Smooth muscle cell (in vitro differentiated cells): ENCODE measurements around the gene FAAH. TPM values are rescaled to one million over a fixed set of nuclear protein-coding genes. Genes with fewer than 3 reads are reported as not detected.
"Not testable (repeated sequence)": the region's sequence is repeated elsewhere in the genome, so short reads cannot be mapped to it uniquely, and the experiment has no call there.

Experiments
- DNase-seq: peaks from one replicate; lab custom pipeline; 2025; ENCODE audit not compliant: unreplicated experiment; lab: John Stamatoyannopoulos, UW
- H2AFZ ChIP-seq: fragments of 200-600 bp; sonication (generic); 2 replicates; pipeline ENCODE4 v1.6.0; 2016; ENCODE audit warnings: antibody characterized with exemption, low read depth, mild to moderate bottlenecking
- H3F3A ChIP-seq: fragments of 200-600 bp; sonication (generic); 2 replicates; pipeline ENCODE4 v1.6.0; 2017; ENCODE audit warnings: antibody characterized with exemption, low read depth
- H3K27ac ChIP-seq: fragments of 200-600 bp; sonication (generic); 2 replicates; pipeline ENCODE4 v1.5.1; 2016; ENCODE audit warnings: low read depth, mild to moderate bottlenecking
- H3K27me3 ChIP-seq: fragments of 200-600 bp; sonication (generic); 2 replicates; pipeline ENCODE4 v1.6.1; 2016; ENCODE audit warnings: low read depth, mild to moderate bottlenecking
- H3K36me3 ChIP-seq: fragments of 200-600 bp; sonication (generic); 2 replicates; pipeline ENCODE4 v1.5.1; 2016; ENCODE audit warnings: low read depth
- H3K4me1 ChIP-seq: fragments of 200-600 bp; sonication (generic); 2 replicates; pipeline ENCODE4 v1.5.1; 2016; ENCODE audit warnings: low read depth
- H3K4me2 ChIP-seq: fragments of 200-600 bp; sonication (generic); 2 replicates; pipeline ENCODE4 v1.6.0; 2016; ENCODE audit warnings: mild to moderate bottlenecking
- H3K4me3 ChIP-seq: fragments of 200-600 bp; sonication (generic); 2 replicates; pipeline ENCODE4 v1.5.1; 2016; ENCODE audit warnings: mild to moderate bottlenecking
- H3K79me2 ChIP-seq: fragments of 200-600 bp; sonication (generic); 2 replicates; pipeline ENCODE4 v1.6.0; 2016; ENCODE audit warnings: low read depth, mild to moderate bottlenecking
- H3K9ac ChIP-seq: fragments of 200-600 bp; sonication (generic); 2 replicates; pipeline ENCODE4 v1.6.0; 2016; ENCODE audit warnings: low read depth
- H3K9me3 ChIP-seq: fragments of 200-600 bp; sonication (generic); replicated peaks from 2 replicates; pipeline ENCODE4 v1.5.1; 2016; ENCODE audit warnings: low read depth
- H4K20me1 ChIP-seq: fragments of 200-600 bp; sonication (generic); 2 replicates; pipeline ENCODE4 v1.6.0; 2016; ENCODE audit warnings: low read depth
- WGBS: methylation state at CpG from one replicate; pipeline ENCODE4 v1.1.7; 2016; ENCODE audit warnings: low lambda C conversion rate; 5-methylcytosine and 5-hydroxymethylcytosine counted together
- polyA plus RNA-seq: library from polyadenylated mRNA; unstranded; fragments of >200 nt; fragmentation: Nextera tagmentation; extraction: Ambion mirVana; gene quantifications from 2 replicates; pipeline ENCODE4 v1.2.1, GENCODE V29; 2016
- total RNA-seq: library from RNA; depleted of rRNA; stranded (reverse); fragments of >200 nt; gene quantifications from 2 replicates; pipeline ENCODE4 v1.2.3, GENCODE V29; 2014
- TF ChIP-seq, protein P1 (sequence below): fragments of 200-600 bp; sonication (generic); IDR thresholded peaks from 2 replicates; pipeline ENCODE4 v1.5.1; 2017; ENCODE audit warnings: borderline replicate concordance, mild to moderate bottlenecking, antibody characterized with exemption; ENCODE audit not compliant: insufficient read depth, poor library complexity, severe bottlenecking

FAAH gene
- total RNA-seq = 8.9 and 11.1 TPM in 2 replicates
- polyA plus RNA-seq = 5.7 and 12.1 TPM in 2 replicates

DNA sequence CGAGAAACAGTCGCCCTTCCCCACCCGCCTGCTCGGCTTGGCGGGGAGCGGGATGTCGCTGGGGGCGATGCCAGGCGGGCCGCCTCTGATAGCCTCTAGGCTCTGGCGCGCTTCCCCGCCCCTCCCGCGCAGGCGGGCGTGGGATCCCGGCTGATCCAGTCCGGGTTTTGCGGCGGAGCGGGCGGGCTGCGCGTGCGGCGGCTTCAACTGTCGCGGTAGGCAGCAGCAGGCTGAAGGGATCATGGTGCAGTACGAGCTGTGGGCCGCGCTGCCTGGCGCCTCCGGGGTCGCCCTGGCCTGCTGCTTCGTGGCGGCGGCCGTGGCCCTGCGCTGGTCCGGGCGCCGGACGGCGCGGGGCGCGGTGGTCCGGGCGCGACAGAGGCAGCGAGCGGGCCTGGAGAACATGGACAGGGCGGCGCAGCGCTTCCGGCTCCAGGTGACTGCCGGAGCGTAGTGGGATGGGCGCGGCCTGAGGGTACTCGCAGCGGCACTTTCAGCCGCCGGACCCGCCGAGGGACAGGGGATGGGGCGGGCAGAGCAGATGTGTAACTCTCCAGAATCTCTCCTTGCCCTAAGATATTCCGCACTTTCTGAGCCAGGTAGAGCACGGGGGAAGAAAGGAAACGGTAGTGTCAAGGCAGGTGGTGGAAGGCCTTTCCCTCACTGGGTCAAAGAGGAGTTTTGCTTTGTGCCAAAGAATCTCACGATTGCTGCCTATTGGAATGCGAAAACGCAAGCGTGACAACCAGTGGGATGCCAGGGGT is at the start of gene FAAH:
FAAH (plus strand) TSS at position 210 of the 764 bp plus-strand sequence; CDS start at position 242, 32 bp downstream.
- no peaks in the 10 kb centered on the region for H3F3A ChIP-seq
- peak within 1 kb of the TSS; percentile 99 for H3K4me2 ChIP-seq
- H3K27me3 ChIP-seq = peaks cover 5% of the 10 kb centered on the region
- DNase-seq = peak; percentile 31
- H3K36me3 ChIP-seq = no peaks in the 10 kb centered on the region
- H3K79me2 ChIP-seq = no peaks in the 10 kb centered on the region
- H3K4me1 ChIP-seq = peaks cover 19% of the 10 kb centered on the region
- peak within 1 kb of the TSS; percentile 93 for H2AFZ ChIP-seq
- TF ChIP-seq, protein P1, sequence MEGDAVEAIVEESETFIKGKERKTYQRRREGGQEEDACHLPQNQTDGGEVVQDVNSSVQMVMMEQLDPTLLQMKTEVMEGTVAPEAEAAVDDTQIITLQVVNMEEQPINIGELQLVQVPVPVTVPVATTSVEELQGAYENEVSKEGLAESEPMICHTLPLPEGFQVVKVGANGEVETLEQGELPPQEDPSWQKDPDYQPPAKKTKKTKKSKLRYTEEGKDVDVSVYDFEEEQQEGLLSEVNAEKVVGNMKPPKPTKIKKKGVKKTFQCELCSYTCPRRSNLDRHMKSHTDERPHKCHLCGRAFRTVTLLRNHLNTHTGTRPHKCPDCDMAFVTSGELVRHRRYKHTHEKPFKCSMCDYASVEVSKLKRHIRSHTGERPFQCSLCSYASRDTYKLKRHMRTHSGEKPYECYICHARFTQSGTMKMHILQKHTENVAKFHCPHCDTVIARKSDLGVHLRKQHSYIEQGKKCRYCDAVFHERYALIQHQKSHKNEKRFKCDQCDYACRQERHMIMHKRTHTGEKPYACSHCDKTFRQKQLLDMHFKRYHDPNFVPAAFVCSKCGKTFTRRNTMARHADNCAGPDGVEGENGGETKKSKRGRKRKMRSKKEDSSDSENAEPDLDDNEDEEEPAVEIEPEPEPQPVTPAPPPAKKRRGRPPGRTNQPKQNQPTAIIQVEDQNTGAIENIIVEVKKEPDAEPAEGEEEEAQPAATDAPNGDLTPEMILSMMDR = no peak
- no peaks in the 10 kb centered on the region for H4K20me1 ChIP-seq
- H3K9me3 ChIP-seq = no peaks in the 10 kb centered on the region
- under 1% methylated on average over 64 of the region's 75 CpGs for WGBS
- H3K9ac ChIP-seq = no peak within 1 kb of the TSS
- H3K27ac ChIP-seq = no peak within 1 kb of the TSS
- H3K4me3 ChIP-seq = peak within 1 kb of the TSS; percentile 70

DNA sequence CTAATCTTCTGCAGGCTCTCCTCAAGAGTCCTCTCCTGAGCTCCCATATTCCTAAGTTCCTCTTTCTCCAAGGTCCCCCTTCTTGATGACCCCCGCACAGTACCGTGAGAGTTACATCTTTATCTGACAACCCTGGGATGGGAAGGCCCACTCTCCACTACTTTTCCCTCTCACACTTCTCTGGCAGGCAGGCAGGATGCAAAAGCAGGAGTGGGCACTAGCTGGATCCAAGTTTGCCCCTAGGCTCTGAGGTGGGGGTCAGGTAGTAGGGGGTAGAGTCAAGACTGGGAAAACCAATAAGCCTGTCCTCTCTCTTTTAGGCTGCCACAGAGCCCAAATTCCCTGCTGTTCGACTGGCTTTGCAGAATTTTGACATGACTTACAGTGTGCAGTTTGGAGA is 49.6 kb upstream of the FAAH start:
- DNase-seq = no peak
- H3K4me3 ChIP-seq = no peak overlapping the region
- H3K36me3 ChIP-seq = peaks cover 6% of the 10 kb centered on the region
- H3K9ac ChIP-seq = no peak overlapping the region
- H2AFZ ChIP-seq = no peak overlapping the region
- 93% methylated on average over 3 of the region's 3 CpGs for WGBS
- peaks cover 3% of the 10 kb centered on the region for H4K20me1 ChIP-seq
- H3F3A ChIP-seq = peaks cover 4% of the 10 kb centered on the region
- peaks cover 8% of the 10 kb centered on the region for H3K4me1 ChIP-seq
- TF ChIP-seq, protein P1 = no peak
- H3K27ac ChIP-seq = no peak overlapping the region
- H3K4me2 ChIP-seq = no peak overlapping the region
- no peaks in the 10 kb centered on the region for H3K27me3 ChIP-seq
- no peaks in the 10 kb centered on the region for H3K79me2 ChIP-seq
- no peaks in the 10 kb centered on the region for H3K9me3 ChIP-seq

DNA sequence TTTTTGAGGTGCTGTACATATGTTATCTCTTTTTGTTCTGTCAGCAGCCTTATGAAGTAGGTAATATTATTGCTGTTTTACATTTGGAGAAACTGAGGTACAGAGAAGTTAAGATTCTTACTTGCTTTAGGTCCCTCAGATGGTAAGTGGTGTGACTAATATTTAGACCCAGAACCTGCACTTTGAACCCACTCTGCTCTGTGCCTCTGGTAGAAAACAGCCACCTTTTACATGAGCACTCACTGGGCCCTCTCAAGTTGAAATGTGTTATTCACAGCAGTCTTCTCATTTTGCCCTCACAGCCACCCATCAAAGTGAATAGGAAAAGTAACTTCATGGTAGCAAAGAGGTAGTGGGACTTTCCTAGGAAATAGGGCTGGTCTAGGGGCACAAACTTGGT is 48.8 kb upstream of the FAAH start:
- Histone ChIP-seq H3K9ac (no peak overlapping the region), H3K79me2 (no peaks in the 10 kb centered on the region), H4K20me1 (peaks cover 3% of the 10 kb centered on the region), H3K9me3 (no peaks in the 10 kb centered on the region), H3K27me3 (no peaks in the 10 kb centered on the region), H3F3A (peaks cover 1% of the 10 kb centered on the region), H3K4me3 (no peak overlapping the region), H3K36me3 (peaks cover 6% of the 10 kb centered on the region), H3K27ac (no peak overlapping the region), H3K4me1 (peaks cover 4% of the 10 kb centered on the region), H3K4me2 (no peak overlapping the region), H2AFZ (no peak overlapping the region)
- TF ChIP-seq, protein P1 = no peak
- DNase-seq = no peak

DNA sequence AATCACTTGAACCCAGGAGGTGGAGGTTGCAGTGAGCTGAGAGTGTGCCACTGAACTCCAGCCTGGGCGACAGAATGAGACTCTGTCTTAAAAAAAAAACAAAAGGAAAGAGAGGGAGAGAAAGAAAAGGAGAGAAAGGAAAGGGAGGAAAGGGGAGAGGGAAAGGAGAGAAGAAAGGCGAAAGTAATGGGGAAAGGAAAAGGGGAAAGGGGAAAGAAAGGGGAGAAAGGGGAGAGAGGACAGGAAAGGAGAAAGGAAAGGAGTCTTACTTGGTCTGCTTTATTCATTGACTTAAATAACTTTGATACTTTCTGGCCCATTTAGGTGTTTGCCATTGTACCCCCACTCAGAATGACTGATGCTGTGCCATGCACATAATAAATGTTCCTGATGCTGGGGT is 41.8 kb upstream of the FAAH start:
- no peak overlapping the region for H3K27ac ChIP-seq
- TF ChIP-seq, protein P1 = no peak
- no peaks in the 10 kb centered on the region for H3K4me1 ChIP-seq
- H4K20me1 ChIP-seq = peaks cover 3% of the 10 kb centered on the region
- H3K4me2 ChIP-seq = no peak overlapping the region
- H2AFZ ChIP-seq = no peak overlapping the region
- H3F3A ChIP-seq = no peaks in the 10 kb centered on the region
- no peak overlapping the region for H3K4me3 ChIP-seq
- H3K27me3 ChIP-seq = no peaks in the 10 kb centered on the region
- WGBS = 83% methylated on average over 2 of the region's 2 CpGs
- peaks cover 16% of the 10 kb centered on the region for H3K36me3 ChIP-seq
- no peaks in the 10 kb centered on the region for H3K79me2 ChIP-seq
- no peaks in the 10 kb centered on the region for H3K9me3 ChIP-seq
- no peak overlapping the region for H3K9ac ChIP-seq
- DNase-seq = no peak

DNA sequence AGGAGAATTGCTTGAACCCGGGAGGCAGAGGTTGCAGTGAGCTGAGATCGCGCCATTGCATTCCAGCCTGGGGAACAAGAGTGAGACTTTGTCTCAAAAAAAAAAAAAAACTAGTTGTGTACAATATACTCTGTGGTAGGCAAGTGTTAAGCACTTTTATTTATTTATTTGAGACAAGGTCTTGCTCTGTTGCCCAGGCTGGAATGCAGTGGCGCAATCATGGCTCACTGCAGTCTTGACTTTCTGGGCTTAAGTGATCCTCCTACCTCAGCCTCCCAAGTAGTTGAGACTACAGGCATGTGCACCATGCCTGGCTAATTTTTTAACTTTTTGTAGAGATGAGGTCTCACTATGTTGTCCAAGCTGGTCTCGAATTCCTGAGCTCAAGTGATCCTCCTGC is 38.2 kb upstream of the FAAH start:
- not testable (repeated sequence) for H3F3A ChIP-seq, H4K20me1 ChIP-seq, H3K9me3 ChIP-seq, H3K4me1 ChIP-seq, H3K79me2 ChIP-seq, H3K4me2 ChIP-seq, H3K9ac ChIP-seq, H3K4me3 ChIP-seq, H3K27me3 ChIP-seq, DNase-seq, H2AFZ ChIP-seq, H3K27ac ChIP-seq
- H3K36me3 ChIP-seq = peaks cover 16% of the 10 kb centered on the region
- 98% methylated on average over 5 of the region's 5 CpGs for WGBS
